A549 (cell line): Measurements from ENCODE around the gene LCN2.

ENCODE experiments used
- CEBPB ChIP-seq, 2 experiments: fragments of >200 bp in 1 of 2; sonication (Bioruptor Twin) in 1 of 2; formaldehyde crosslinking in 1 of 2; IDR thresholded peaks; 2 replicates each; pipeline ENCODE4 v1.6.1; 2012 to 2016
- CTCF ChIP-seq: fragments of >200 bp; sonication (Bioruptor Twin); formaldehyde crosslinking; IDR thresholded peaks from 3 replicates; pipeline ENCODE4 v1.5.1; 2016

GRCh38 chr9:128125580-128126354 is 23.5 kb upstream of the LCN2 start:
- TF ChIP-seq CTCF (no peak), CEBPB (IDR thresholded peaks at IDR 0.05) (no peak)
